B cell (primary cell): Measurements from ENCODE around the gene NEDD1. TPM values are rescaled to one million over a fixed set of nuclear protein-coding genes. Genes with fewer than 3 reads are reported as not detected.

Experiments used
- ATAC-seq: fragments of 200-7000 bp; cut with Tn5 transposase; one replicate; pipeline ENCODE4 v1.10.0; 2021; ENCODE audit warnings: low read depth, mild to moderate bottlenecking, moderate number of reproducible peaks, moderate library complexity
- CTCF ChIA-PET: fragments of 350-600 bp; sonication (Branson Sonifier 250); formaldehyde crosslinking; loops from one replicate; lab custom pipeline; 2021; ENCODE audit warnings: antibody characterized with exemption, inconsistent platforms; lab: Charles Lee
- POLR2A ChIA-PET: fragments of 350-600 bp; sonication (Branson Sonifier 250); formaldehyde crosslinking; loops from one replicate; lab custom pipeline; 2021; ENCODE audit warnings: antibody characterized with exemption; lab: Charles Lee
- DNase-seq: peaks from one replicate; pipeline ENCODE4 v3.0.0; 2013
- H2AFZ ChIP-seq: 2 replicates; pipeline ENCODE4 v1.6.1; 2012; ENCODE audit warnings: mild to moderate bottlenecking, low read depth, low read length; ENCODE audit not compliant: insufficient read depth, poor library complexity, severe bottlenecking
- H3K27ac ChIP-seq, 2 donors: 1 replicate in 1 of 2; 2 replicates in 1 of 2; pipeline ENCODE4 v1.5.1; 2012 to 2013; ENCODE audit warnings: low read length in 2 of 2, mild to moderate bottlenecking in 2 of 2, moderate library complexity in 1 of 2
- H3K27me3 ChIP-seq, 4 experiments: fragments of 200-600 bp in 1 of 4; sonication (generic) in 1 of 4; replicated peaks in 1 of 4; 1 replicate in 2 of 4; 2 replicates in 2 of 4; pipeline versions ENCODE4 v1.6.1 to v1.7.0; 2013 to 2016; ENCODE audit warnings: low read length in 3 of 4, mild to moderate bottlenecking in 2 of 4, mixed read lengths in 1 of 4, moderate library complexity in 1 of 4; ENCODE audit not compliant: insufficient read depth in 4 of 4, control insufficient read depth in 3 of 4; ENCODE audit errors: control extremely low read depth in 1 of 4
- H3K36me3 ChIP-seq, 2 experiments: replicated peaks in 1 of 2; 1 replicate in 1 of 2; 2 replicates in 1 of 2; pipeline versions ENCODE4 v1.6.1 to v1.7.1; 2013; ENCODE audit warnings: low read length in 1 of 2; ENCODE audit not compliant: insufficient read depth in 2 of 2, control insufficient read depth in 1 of 2; ENCODE audit errors: control extremely low read depth in 1 of 2, extremely low read depth in 1 of 2
- H3K4me1 ChIP-seq, 2 donors: fragments of 200-600 bp in 1 of 2; sonication (generic) in 1 of 2; 1 replicate in 1 of 2; 2 replicates in 1 of 2; pipeline versions ENCODE4 v1.5.1 to v1.6.1; 2013 to 2017; ENCODE audit warnings: low read length in 2 of 2; ENCODE audit not compliant: control insufficient read depth in 2 of 2, insufficient read depth in 2 of 2
- H3K4me2 ChIP-seq: replicated peaks from 2 replicates; pipeline ENCODE3; 2012; ENCODE audit warnings: mild to moderate bottlenecking, low read depth, low read length; ENCODE audit not compliant: poor library complexity, severe bottlenecking
- H3K4me3 ChIP-seq, 5 experiments: fragments of 200-600 bp in 1 of 5; sonication (generic) in 1 of 5; 1 replicate in 3 of 5; 2 replicates in 2 of 5; pipeline versions ENCODE4 v1.5.1 to v1.7.0; 2011 to 2016; ENCODE audit warnings: low read length in 4 of 5, mild to moderate bottlenecking in 4 of 5, low read depth in 2 of 5, control low read depth in 1 of 5, moderate library complexity in 1 of 5; ENCODE audit not compliant: insufficient read depth in 1 of 5; ENCODE audit errors: control extremely low read depth in 1 of 5, extremely low read depth in 1 of 5
- H3K79me2 ChIP-seq: fragments of 200-600 bp; sonication (generic); one replicate; pipeline ENCODE4 v1.6.0; 2016; ENCODE audit warnings: low read length; ENCODE audit not compliant: control insufficient read depth, insufficient read depth
- H3K9ac ChIP-seq: fragments of 200-600 bp; sonication (generic); 2 replicates; pipeline ENCODE4 v1.6.1; 2017; ENCODE audit warnings: mild to moderate bottlenecking, low read length, moderate library complexity
- H3K9me3 ChIP-seq, 3 donors: one replicate each; pipeline versions ENCODE4 v1.6.1 to v1.7.1; 2013; ENCODE audit warnings: low read length in 2 of 3; ENCODE audit not compliant: control insufficient read depth in 2 of 3, insufficient read depth in 1 of 3; ENCODE audit errors: control extremely low read depth in 1 of 3
- H4K20me1 ChIP-seq: 2 replicates; pipeline ENCODE4 v1.6.0; 2012; ENCODE audit warnings: mild to moderate bottlenecking, low read length; ENCODE audit not compliant: insufficient read depth, control insufficient read depth, poor library complexity, severe bottlenecking
- H3K27ac Mint-ChIP-seq: one replicate; pipeline ENCODE4 v1.8.0; 2021; ENCODE audit warnings: mixed read lengths
- H3K27me3 Mint-ChIP-seq: one replicate; pipeline ENCODE4 v1.8.0; 2021; ENCODE audit warnings: mixed read lengths
- H3K4me1 Mint-ChIP-seq: one replicate; pipeline ENCODE4 v1.8.0; 2021; ENCODE audit warnings: mixed read lengths
- H3K4me3 Mint-ChIP-seq: one replicate; pipeline ENCODE4 v1.8.0; 2021; ENCODE audit warnings: mixed read lengths
- H3K9me3 Mint-ChIP-seq: one replicate; pipeline ENCODE4 v1.8.0; 2022; ENCODE audit warnings: mixed read lengths; ENCODE audit not compliant: insufficient read depth
- CTCF ChIP-seq: fragments of 200-600 bp; IDR thresholded peaks from one replicate; pipeline ENCODE4 v1.8.0; 2022; ENCODE audit warnings: antibody characterized with exemption, mild to moderate bottlenecking
- EZH2 ChIP-seq: IDR thresholded peaks from 2 replicates; pipeline ENCODE4 v1.6.1; 2012; ENCODE audit warnings: borderline replicate concordance, low read depth, mild to moderate bottlenecking, moderate library complexity, low read length; ENCODE audit not compliant: insufficient read depth, poor library complexity, severe bottlenecking
- WGBS: methylation state at CpG from one replicate; pipeline ENCODE4 v1.1.5; 2013; ENCODE audit warnings: missing lambda C conversion rate; ENCODE audit not compliant: insufficient coverage; 5-methylcytosine and 5-hydroxymethylcytosine counted together
- intact Hi-C: fragments of 100-400 bp; cut with micrococcal nuclease; formaldehyde crosslinking; loops from one replicate; pipeline ENCODE4 v1.10.0; 2022
- polyA plus RNA-seq: library from polyadenylated mRNA; depleted of rRNA; stranded (reverse); fragments of >200 nt; gene quantifications from 2 replicates; pipeline ENCODE4 v1.2.3, GENCODE V29; 2012
- total RNA-seq, 2 donors: library from RNA; stranded (reverse); fragments of 120-200 nt in 1 of 2; gene quantifications; 1 replicate in 1 of 2; 2 replicates in 1 of 2; pipeline versions ENCODE4 v1.2.3 to v1.2.4, GENCODE V29; 2013 to 2022

Gene NEDD1
- total and polyA plus RNA-seq, 2 donors (not counting 1 experiment from before 2014, with no cell fraction given), result 7.4 to 20.3 TPM

GRCh38 chr12:96906498-96906848 is 584 bp upstream of the NEDD1 start:
- Histone ChIP-seq H3K36me3 (no peaks in the 10 kb centered on the region), H3K4me1 (peaks cover 17 to 19% of the 10 kb centered on the region in 2 donors)
- H3K27ac Mint-ChIP-seq, result peak overlapping the region; percentile 97

More at GRCh38 chr12:96906498-96906848, 584 bp upstream of the NEDD1 start:
- Mint-ChIP-seq H3K9me3 (no peaks in the 10 kb centered on the region), H3K4me1 (peaks cover 39% of the 10 kb centered on the region), H3K4me3 (peak overlapping the region; percentile 97), H3K27me3 (no peaks in the 10 kb centered on the region)
- peak overlapping the region; percentile 73 for H3K4me2 ChIP-seq
- H2AFZ ChIP-seq, result peak overlapping the region; percentile 93
- POLR2A ChIA-PET, result interaction anchor here (0.6 kb wide), 2 partner anchors 399 to 1660 kb away, joined by 3 to 4 read pairs; no protein-coding TSS in a partner anchor
- H3K9me3 ChIP-seq, result no peaks in the 10 kb centered on the region
- 10% methylated on average over 5 of the region's 9 CpGs for WGBS
- ATAC-seq, result no peak
- CTCF ChIA-PET, result no interaction called here
- H3K27ac ChIP-seq, result peak overlapping the region; percentile 91 to 96
- H3K27me3 ChIP-seq, result no peaks in the 10 kb centered on the region
- TF ChIP-seq CTCF, result no peak
- TF ChIP-seq EZH2, result no peak
- peak overlapping the region; percentile 82 to 98 (median 94) for H3K4me3 ChIP-seq
- H3K79me2 ChIP-seq, result peaks cover 34% of the 10 kb centered on the region
- peak overlapping the region; percentile 96 for H3K9ac ChIP-seq
- H4K20me1 ChIP-seq, result no peaks in the 10 kb centered on the region
- DNase-seq, result no peak
- intact Hi-C loops, result loop anchor here (2.0 to 10.0 kb wide), 5 partner anchors 332 to 1738 kb away; partner anchors contain the start of genes APAF1, CDK17 and IKBIP
